Activated T-cell treated with anti-CD3 and anti-CD28 coated beads for 24 hours (primary cell): ENCODE data around the gene CTNNA1.

ENCODE experiments used
- DNase-seq: peaks from one replicate; pipeline ENCODE4 v3.0.0-alpha.2; 2020; ENCODE audit warnings: low read depth

Gene CTNNA1

GRCh38 chr5:138850865-138851435 lies 97.7 kb downstream of the CTNNA1 start:
- DNase-seq, result no peak

GRCh38 chr5:138853132-138853531 lies 99.9 kb downstream of the CTNNA1 start:
- DNase-seq, result no peak

- no peak for DNase-seq
Measured at GRCh38 chr5:138867011-138867410, 113.8 kb downstream of the CTNNA1 start.

GRCh38 chr5:138869038-138869437 lies 115.8 kb downstream of the CTNNA1 start:
- no peak for DNase-seq

GRCh38 chr5:138869763-138870500 lies 116.7 kb downstream of the CTNNA1 start:
- no peak for DNase-seq

- no peak for DNase-seq
Measured at GRCh38 chr5:138870611-138871010, 117.4 kb downstream of the CTNNA1 start.

GRCh38 chr5:138872841-138873465 lies 119.7 kb downstream of the CTNNA1 start:
- no peak for DNase-seq

- DNase-seq, result no peak
Measured at GRCh38 chr5:138873466-138874221, 120.4 kb downstream of the CTNNA1 start.

GRCh38 chr5:138874241-138874640 lies 121.0 kb downstream of the CTNNA1 start:
- DNase-seq, result no peak

- DNase-seq, result no peak
Measured at GRCh38 chr5:138874771-138875551, 121.7 kb downstream of the CTNNA1 start, which contains the start of gene LRRTM2. TSS of gene LRRTM2 (minus strand) at chr5:138875335. CDS start at chr5:138874911, 424 bp downstream.

GRCh38 chr5:138875552-138875875 lies 122.3 kb downstream of the CTNNA1 start:
- no peak for DNase-seq

- no peak for DNase-seq
Measured at GRCh38 chr5:138875946-138876345, 122.7 kb downstream of the CTNNA1 start.

GRCh38 chr5:138876811-138877210 lies 123.6 kb downstream of the CTNNA1 start:
- no peak for DNase-seq

- no peak for DNase-seq
Measured at GRCh38 chr5:138878437-138879235, 125.4 kb downstream of the CTNNA1 start.

GRCh38 chr5:138883211-138883610 lies 130.0 kb downstream of the CTNNA1 start:
- no peak for DNase-seq

GRCh38 chr5:138884094-138884493 lies 130.9 kb downstream of the CTNNA1 start:
- no peak for DNase-seq

- no peak for DNase-seq
Measured at GRCh38 chr5:138884554-138884953, 131.3 kb downstream of the CTNNA1 start.

- DNase-seq, result no peak
Measured at GRCh38 chr5:138889994-138890393, 136.8 kb downstream of the CTNNA1 start.

GRCh38 chr5:138890644-138891043 lies 137.4 kb downstream of the CTNNA1 start:
- no peak for DNase-seq

- DNase-seq, result no peak
Measured at GRCh38 chr5:138895918-138896317, 142.7 kb downstream of the CTNNA1 start.

- no peak for DNase-seq
Measured at GRCh38 chr5:138898299-138898698, 145.1 kb downstream of the CTNNA1 start.
